GM19023 (cell line): ENCODE measurements around the gene FZD1.
"Not testable (repeated sequence)": the region's sequence is repeated elsewhere in the genome, so short reads cannot be mapped to it uniquely, and the experiment has no call there.

Experiments used
- ATAC-seq: cut with Tn5 transposase; IDR thresholded peaks from one replicate; pipeline ENCODE4 v1.9.1; 2021; ENCODE audit warnings: mild to moderate bottlenecking, moderate library complexity; ENCODE audit not compliant: unreplicated experiment

FZD1 gene

DNA sequence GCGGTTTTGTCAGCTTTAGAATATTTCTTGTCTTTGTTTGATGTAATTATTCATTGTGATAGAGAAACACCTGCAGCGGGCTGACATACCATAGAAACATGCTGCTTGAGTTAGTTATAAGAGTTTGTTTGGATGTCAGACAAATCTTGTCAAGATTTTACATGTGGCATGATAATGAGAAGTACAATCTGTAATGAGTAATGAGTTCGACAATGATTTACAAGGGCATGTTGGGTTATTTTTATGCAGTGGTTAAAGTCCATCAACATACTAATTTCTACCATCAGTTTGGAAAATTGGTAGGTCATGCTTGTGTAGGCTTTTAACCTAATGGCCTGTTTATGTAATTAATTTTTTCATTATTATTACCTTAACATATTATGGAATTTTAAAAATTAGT is 31.3 kb downstream of the FZD1 start:
- no peak for ATAC-seq

DNA sequence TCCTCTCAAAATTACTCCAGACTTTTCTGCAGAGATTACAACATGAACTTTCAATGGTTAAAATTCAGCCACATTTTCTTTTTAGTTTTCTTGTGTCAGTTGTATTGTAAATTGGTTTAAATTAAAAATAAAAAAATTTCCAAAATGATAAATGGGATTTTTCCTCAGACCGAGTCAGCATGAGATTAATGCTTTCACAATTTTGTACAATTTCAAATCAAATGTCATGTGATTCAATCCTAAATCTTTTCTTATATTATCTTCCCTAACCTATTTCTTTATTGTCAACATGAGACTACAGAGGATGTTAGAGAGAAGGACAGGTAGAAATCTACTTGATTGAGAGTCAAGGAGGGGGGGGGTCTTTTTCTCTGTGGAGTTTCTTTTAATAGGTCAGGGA is 33.7 kb downstream of the FZD1 start:
- ATAC-seq, result no peak

DNA sequence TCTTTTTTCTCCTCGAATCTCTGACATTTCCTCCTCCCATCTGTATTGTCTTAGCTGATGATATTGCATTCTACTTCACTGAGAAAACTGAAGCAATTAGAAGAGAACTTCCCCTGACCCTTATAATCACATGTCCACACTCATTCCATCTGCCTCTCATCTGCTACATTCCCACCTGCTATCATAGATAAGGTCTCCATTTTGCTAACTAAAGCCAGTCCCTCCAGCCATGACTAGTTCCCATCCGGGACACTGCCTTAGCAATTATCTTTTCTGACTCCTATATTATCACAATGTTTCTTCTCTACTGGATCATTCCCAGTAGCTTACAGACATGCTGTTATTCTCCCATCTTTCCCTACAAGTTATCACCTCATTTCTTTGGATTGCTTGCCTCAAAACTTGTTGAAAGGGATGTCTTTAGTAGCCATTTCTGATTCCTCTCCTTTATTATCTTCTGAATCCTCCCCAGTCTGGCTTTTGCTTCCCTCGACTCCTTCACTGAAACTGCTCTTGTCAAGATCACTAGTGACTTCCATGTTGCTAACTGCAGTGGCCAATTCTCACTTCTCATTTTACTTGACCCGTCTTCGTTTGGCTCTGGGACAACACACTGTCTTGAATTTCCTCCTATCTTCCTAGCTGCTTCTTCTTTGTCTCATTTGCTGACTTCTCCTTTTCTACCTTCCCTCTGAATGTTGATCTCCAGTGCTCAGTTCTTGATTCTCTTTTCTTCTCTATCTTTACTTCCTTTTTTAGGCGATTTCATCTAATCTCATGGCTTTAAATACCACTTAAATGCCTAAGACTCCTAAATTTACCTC is 35.9 kb downstream of the FZD1 start:
- ATAC-seq, result no peak

DNA sequence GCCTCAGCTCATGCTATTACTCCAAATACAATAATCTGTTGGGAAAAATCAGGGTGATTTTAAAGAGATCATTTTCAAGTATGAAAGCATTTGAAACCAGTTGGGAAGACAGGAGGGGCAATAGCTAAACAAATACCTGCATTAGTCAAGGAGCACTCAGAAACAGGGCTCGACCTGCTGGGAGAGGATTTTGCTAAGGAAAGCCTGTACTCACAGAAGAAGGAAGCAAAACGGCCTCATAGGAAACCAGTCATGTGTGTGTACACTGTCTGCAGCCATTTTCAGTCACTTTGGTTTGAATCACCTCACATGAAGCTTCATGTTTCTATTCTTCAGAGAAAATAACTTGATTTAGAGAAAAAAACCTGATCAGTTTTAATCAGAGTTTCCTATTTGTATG is 38.6 kb downstream of the FZD1 start:
- ATAC-seq, result no peak

DNA sequence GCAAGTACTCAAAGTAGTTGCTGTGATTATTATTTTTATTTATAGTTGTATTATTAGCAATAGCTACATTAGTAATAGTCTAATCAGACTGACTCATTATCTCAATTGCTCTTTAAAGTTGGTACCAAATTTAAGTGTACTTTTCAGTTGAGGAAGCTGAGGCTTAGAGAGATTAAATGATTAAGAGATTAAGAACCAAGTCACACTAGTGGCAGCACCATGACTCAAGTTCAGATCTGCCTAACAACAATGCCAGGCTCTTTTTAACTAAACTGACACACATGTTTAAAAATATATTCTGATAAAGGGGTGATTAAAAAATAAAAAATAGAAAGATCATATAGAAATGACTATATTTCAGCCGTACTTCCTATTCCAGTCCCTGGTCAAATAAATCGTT is 42.0 kb downstream of the FZD1 start:
- ATAC-seq, result no peak

DNA sequence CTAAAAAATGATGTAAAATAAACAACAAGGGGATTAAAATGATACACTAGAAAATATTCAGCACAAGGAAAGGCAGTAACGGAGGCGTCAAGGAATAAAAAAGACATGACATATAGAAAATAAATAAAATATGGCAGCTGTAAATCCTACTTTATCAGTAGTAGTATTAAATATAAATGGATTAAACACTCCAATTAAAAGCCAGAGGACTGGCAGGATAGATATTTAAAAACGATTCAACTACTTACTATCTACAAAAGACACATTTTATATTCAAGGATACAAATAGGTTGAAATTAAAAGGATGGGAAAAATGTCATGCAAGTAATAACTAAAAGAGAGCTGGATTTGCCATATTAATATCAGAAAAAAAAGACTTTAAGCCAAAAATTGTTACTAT is 43.2 kb downstream of the FZD1 start:
- ATAC-seq, result no peak

DNA sequence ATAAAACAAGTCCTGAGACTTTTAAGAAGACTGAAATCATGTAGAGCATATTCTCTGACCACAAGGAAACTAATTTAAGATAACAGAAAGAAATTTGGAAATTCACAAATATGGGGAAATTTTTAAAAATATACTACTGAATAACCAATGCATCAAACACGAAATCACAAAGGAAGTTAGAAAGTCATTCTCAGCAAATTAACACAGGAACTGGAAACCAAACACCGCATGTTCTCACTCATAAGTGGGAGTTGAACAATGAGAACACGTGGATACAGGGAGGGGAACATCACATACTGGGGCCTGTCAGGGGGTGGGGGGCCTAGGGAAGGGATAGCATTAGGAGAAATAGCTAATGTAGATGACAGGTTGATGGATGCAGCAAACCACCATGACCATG is 44.0 kb downstream of the FZD1 start:
- not testable (repeated sequence) for ATAC-seq

DNA sequence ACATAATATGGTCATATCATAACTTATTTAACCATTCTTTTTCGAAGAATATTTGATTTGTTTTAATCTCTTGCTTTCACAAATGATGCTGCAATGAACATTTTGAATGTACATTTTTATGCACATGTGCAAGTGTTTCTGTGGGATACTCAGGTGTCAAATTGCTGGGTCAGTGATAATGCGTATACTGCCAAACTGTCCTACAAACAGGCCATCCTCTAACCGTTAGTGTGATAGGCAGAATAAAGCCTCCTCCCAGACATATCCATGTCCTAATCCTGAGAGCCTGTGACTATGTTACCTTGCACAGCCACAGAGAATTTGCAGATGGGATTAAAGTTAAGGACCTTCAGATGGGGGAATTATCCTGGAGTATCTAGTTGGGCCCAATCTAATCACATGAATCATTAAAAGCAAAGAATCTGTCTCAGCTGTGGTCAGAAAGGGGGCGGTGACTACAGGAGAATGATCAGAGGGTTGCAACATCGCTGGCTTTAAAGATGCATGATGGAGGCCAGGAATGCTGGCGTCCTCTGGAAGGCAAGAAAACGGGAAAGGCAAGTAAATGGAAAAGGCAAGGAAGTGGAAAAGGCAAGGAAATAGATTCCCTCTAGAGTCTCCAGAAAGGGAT is 46.7 kb downstream of the FZD1 start:
- ATAC-seq, result no peak

DNA sequence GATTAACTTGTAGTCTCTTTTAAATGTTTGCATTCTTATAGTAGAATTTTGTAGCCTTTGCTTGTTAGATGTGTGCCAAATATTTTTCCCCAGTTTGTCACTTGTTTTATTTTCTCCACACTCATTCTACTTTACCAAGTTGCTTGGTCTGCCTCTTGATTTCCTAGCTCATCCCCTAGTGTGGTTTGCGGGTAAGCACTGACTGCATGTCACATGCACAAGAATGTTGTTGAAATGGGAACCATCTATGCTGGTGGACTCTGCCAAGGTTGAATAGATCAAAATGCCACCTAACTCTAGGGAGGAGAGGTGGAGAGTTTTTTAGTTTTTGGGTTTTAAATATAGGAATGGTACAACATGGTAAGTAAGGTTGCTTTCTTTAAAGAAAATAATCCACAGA is 47.6 kb downstream of the FZD1 start:
- ATAC-seq, result no peak

DNA sequence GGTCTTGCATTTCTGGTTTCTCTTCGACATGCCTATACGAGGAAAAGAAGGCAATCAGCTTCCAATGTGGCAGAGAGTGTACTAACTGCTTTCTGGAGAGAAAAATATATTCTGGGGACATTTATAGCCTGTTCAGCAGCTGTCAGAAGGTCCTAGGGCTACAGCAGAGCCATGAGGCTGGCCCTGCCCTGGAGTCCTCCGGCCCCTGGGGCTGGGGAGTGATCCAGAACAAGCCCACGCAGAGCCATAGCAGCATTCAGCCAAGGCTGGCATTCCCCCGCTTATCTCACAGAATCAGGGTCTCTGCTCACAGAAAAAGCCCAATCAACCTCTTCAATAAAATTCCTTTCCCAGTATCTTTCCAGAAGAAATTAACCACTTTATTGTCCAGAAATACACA is 48.9 kb downstream of the FZD1 start:
- ATAC-seq, result no peak

DNA sequence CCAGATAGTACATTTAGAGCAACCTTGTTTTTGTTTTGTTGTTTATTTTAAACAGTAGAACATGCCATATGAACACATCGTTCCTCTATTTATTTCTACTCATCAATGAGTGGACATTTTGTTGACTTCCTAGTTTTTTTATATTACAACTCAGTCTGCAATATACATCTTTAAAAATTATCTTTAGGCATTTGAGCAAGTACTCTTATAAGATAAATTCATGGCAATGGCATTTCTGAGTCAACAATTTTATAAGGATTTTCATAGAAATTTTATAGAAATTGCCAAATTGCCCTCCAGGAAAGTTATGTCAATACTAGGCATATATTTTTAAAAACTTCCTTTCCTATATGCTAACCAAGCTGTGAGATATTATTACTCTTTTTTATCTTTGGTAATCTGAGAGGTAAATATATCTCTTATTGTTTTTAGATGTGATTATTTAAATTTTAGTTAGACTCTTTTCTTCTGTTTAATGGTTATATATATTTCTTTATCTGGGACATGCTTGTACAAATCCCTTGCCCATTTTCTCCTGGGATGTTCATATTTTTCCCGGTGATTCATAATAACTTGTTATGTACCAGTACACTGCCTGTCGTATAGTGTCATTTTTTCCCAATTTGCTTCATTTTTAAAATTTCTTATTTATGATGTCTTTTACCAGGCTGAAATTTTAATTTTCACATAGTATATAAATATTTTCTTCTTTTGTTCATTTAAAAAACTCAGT is 50.5 kb downstream of the FZD1 start:
- no peak for ATAC-seq

DNA sequence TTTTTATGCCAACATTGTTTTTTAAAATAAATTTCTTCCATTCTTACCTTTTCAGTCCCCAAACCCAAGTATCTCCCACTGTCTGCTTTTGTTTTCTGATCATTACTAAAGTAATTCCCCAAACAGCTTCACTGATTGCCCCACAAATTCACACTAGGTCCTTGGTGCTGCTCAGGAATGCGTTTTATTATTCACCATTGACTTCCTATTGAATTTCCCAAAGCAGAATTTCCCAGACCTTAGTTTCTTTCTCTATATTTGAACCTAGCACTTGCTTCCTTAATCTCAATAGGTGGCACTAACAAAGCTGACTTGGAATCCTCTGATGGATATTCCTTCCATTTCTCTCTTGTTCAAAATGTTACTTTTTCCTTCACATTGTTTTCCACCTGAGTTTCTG is 52.2 kb downstream of the FZD1 start:
- no peak for ATAC-seq

DNA sequence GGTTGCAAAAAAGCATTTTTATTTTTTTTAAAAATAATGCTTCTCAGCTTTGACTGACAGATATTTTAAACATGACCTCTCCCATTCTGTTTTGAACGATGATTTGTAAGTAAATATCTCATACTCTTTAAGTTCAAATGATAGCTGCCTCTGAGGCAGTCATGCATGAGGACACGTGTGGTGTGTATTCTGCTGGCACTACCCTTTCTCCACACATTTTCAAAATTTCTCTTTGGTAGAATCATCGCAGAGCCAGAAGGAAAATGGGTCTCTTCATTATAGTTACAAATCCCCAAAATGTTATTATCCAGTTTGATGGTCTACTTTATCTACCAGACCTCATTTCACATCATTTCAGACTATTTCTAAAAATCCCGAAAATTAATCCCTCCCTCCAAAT is 55.1 kb downstream of the FZD1 start:
- no peak for ATAC-seq

DNA sequence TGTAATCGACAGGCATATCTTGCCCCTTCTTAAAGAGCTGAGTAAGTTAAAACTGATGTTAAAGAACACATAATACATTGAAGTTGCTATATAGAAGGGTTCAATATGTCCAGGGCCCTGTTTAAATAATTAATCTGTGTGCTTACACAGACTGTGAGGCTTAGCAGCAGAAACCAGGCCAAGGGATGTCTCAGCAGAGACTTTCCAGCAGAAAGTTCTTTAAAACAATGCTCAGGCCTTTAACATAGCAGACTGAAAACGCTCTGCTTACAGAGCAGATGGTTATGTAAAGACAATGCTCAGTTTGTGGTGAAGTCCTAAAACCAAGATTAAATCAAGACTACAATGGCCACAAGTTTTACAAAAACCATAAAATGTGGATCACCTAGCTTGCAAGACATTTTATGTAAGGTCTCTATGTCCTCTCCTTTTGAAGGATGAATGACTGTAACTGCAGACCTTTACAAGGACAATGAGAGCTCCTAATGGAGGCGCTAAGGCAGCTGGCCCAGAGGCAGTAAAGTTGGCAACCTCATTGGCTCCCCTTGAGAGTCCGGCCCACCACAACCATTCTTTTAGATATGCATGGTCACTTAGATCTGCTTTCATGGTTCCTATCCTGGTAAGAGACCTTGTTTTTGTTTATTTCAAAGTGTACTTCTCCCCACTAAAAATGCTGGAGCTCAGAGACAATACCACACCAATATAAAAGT is 56.3 kb downstream of the FZD1 start:
- ATAC-seq, result no peak
